ENCODE measurements around the gene RNF223.
"Not testable (repeated sequence)": the region's sequence is repeated elsewhere in the genome, so short reads cannot be mapped to it uniquely, and the experiment has no call there.

The RNF223 gene

GRCh38 chr1:1041873-1042272 lies 32.2 kb downstream of the RNF223 start:
- no peak for DNase-seq

GRCh38 chr1:1041092-1041523 lies 33.0 kb downstream of the RNF223 start:
- DNase-seq = no peak

DNA sequence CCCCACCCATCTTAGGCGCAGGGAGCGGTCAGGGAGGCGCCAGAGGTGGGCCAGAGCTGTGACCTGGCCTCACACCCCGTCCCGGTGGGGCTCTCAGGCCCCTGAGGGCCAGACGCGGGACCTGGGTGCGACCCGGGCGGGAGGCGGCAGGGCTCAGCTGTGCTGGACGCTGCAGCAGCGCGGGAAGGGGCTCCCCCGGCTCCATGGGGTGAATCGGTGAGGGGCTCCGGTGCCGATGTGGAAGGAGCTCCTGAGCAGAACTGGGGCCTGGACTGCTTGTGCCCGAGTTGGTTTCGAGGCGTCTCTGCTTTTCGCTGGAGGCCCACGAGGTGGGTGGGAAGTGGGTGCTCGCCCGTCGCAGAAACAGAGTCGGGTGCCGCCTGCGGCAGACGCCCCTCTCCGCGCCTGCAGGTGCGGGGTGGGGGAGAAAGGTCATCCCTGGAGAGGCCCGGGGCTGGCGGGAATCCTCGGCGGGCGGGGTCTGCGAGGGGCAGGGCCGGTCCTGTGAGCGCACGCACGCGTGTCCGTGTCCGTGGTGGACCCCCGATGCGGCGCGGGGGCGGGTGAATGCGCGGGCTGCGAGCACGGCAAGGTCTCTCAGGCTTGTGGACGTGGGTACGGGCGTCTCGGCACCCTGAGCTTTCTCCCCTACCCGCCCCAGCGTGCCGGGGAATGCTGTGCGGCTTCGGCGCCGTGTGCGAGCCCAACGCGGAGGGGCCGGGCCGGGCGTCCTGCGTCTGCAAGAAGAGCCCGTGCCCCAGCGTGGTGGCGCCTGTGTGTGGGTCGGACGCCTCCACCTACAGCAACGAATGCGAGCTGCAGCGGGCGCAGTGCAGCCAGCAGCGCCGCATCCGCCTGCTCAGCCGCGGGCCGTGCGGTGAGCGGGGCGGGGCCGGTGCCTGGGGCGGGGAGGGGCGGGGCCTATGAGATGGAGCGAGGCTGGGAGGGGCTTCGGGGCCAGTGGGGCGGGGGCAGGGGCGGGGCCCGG lies 33.8 kb downstream of the RNF223 start:
- peak; percentile 79 for DNase-seq

DNA sequence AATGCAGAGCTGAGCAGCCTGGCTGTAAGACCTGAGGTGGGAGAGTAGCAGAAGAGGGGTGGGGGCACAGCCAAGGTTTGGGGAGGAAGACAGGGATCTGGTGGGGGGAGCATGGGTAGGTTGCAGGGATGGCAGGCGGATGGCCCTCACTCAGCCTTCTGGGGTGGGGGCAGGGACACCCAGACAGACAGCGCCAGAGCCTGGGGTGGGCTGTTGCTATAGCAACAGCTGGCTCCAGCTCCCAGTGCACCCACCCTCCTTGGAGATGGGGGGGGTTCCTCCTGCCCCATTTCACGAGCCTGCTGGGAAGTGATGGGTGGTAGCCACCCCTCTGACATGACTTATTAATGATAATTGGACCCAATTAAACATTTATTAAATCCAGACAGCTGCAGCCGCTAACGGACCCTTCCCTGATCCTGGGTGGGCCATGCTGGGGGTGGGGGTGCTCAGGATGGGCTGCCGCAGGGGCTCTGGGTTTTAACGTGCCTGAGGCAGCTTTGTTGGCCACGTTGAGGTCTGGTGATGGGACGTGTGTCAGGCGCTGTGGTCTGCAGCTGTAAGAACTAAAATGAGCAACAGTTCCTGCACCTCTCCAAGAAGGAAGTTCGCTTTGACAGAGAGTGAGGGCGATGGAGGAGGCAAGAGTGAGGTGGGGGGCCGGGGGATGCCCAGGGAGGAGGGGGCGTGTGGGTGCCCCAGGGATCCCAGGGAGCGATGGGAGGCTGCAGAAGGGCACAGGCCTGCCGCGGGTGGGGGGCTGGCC lies 34.8 kb downstream of the RNF223 start:
- no peak for DNase-seq

- DNase-seq = no peak
These were observed 35.4 kb downstream of the RNF223 start for GRCh38 chr1:1038694-1039093.

- no peak for DNase-seq
These were observed 36.5 kb downstream of the RNF223 start for GRCh38 chr1:1037366-1038327.

GRCh38 chr1:1035291-1035943 lies 38.7 kb downstream of the RNF223 start:
- DNase-seq = no peak

DNA sequence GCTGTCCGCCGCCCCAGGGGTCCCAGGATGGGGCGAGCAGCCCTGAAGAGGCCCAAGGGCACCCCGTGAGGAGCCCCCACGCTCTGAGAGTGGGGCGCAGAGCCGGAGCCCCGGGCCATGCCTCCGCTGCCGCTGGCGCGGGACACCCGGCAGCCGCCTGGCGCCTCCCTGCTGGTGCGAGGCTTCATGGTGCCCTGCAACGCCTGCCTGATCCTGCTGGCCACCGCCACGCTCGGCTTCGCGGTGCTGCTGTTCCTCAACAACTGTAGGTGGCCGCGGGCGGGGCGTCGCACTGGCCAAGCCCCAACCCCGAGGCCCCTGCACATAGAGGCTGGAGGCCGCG lies 39.7 kb downstream of the RNF223 start:
- DNase-seq = no peak

GRCh38 chr1:1033731-1034438 lies 40.2 kb downstream of the RNF223 start:
- DNase-seq = peak; percentile 31

DNA sequence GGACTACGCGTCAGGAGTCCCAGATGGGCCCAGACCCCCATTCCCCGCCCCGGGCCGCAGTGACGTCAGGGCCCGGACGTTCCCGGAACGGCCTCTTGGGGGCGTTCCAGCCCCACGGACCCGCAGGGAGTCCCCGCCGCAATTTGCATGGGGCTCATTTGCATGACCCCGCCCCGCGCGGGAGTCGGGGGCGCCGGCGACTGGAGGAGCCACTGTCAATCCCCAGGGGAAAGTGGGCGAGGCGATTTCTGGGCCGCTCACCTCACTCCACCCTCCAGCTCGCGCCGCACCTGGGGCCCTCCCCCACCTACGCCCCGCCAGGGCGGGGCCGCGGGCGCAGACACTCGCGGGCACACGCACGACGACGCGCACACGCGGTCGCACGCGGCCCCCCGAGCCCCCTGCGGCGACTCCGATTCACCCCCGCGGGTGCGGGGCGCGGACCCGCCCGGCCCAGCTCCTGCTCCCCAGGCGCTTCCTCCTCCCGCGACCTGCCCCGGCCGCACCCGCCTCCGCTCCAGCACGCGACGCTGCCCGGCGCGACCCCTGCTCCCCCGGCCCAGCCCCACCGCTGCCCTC lies 41.0 kb downstream of the RNF223 start:
- DNase-seq = peak; percentile 94

- DNase-seq = peak; percentile 25
These were observed 41.7 kb downstream of the RNF223 start for GRCh38 chr1:1032424-1032823.

DNA sequence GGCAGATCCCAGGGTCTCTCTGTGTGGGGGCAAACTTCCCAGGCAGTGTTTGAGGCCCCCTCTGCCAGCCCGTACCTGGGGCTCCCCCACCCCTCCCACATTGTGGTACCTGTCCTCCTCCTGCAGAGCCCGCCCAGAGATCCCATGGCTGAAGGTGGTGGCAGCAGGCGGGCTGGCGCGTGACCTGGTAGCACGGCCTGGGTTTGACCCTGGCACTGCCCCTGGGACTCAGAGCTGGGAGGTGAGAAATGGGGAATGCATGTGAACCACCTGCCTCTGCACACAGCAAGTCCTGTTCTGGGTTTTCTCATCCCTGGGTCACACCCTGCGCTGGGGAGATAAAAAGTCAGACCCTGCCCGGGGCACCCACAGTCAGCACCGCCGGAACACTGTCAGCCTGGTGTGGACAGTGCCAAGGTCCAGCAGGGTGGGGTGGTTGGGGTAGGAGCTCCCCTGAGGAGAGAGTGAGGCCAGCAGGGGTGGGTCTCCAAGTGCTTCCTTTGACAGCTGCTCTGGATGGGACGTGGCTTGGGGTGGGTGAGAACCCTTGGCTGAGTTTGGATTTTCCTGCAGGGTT lies 42.4 kb downstream of the RNF223 start:
- no peak for DNase-seq

- DNase-seq = not testable (repeated sequence)
These were observed 43.0 kb downstream of the RNF223 start for GRCh38 chr1:1030867-1031658.

DNA sequence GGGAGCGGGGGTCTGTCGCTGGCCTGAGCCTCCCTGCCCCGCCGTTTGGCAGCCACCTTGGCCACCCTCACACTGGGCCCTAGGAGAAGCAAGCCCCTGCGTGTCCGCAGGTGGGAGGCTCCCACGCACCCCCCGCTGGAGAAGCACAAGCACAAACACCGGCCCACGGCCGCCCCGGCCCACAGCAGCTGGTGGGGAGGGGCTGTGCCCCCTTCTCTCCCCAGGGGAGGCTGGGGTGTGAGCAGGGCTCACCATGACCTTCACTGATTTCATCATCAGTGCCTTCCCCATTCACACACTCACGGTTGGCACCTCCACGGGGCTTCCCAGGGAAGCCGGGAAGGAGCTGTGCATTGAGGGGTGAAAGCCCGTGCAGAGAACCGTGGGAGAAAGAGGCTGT lies 46.3 kb downstream of the RNF223 start:
- DNase-seq = no peak

GRCh38 chr1:1026599-1027413 lies 47.3 kb downstream of the RNF223 start:
- DNase-seq = no peak

GRCh38 chr1:1025730-1026129 lies 48.4 kb downstream of the RNF223 start:
- DNase-seq = no peak

GRCh38 chr1:1024771-1025699 lies 49.1 kb downstream of the RNF223 start:
- DNase-seq = no peak
